Measurements from ENCODE around the gene KCNN1.
"Not testable (repeated sequence)": the region's sequence is repeated elsewhere in the genome, so short reads cannot be mapped to it uniquely, and the experiment has no call there.

Gene KCNN1

GRCh38 chr19:18000915-18001776 lies 34.2 kb downstream of the KCNN1 start:
- H3K27ac Mint-ChIP-seq, result no peak overlapping the region
- no peaks in the 10 kb centered on the region for H3K36me3 Mint-ChIP-seq (ENCODE audit: low read depth)
- H3K9me3 Mint-ChIP-seq, result no peaks in the 10 kb centered on the region
- H3K4me1 Mint-ChIP-seq, result peaks cover 5% of the 10 kb centered on the region
- peak; percentile 64 for DNase-seq
- H3K27me3 Mint-ChIP-seq (ENCODE audit: low read depth, poor library complexity), result peaks cover 39% of the 10 kb centered on the region
- TF ChIP-seq, protein P1, sequence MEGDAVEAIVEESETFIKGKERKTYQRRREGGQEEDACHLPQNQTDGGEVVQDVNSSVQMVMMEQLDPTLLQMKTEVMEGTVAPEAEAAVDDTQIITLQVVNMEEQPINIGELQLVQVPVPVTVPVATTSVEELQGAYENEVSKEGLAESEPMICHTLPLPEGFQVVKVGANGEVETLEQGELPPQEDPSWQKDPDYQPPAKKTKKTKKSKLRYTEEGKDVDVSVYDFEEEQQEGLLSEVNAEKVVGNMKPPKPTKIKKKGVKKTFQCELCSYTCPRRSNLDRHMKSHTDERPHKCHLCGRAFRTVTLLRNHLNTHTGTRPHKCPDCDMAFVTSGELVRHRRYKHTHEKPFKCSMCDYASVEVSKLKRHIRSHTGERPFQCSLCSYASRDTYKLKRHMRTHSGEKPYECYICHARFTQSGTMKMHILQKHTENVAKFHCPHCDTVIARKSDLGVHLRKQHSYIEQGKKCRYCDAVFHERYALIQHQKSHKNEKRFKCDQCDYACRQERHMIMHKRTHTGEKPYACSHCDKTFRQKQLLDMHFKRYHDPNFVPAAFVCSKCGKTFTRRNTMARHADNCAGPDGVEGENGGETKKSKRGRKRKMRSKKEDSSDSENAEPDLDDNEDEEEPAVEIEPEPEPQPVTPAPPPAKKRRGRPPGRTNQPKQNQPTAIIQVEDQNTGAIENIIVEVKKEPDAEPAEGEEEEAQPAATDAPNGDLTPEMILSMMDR (IDR thresholded peaks at IDR 0.05), result no peak
- peak overlapping the region; percentile 81 for H3K4me3 Mint-ChIP-seq

GRCh38 chr19:18001777-18002345 lies 35.0 kb downstream of the KCNN1 start:
- peaks cover 8% of the 10 kb centered on the region for H3K4me1 Mint-ChIP-seq
- H3K9me3 Mint-ChIP-seq, result peaks cover 4% of the 10 kb centered on the region
- peaks cover 3% of the 10 kb centered on the region for H3K36me3 Mint-ChIP-seq (ENCODE audit: low read depth)
- no peak overlapping the region for H3K27ac Mint-ChIP-seq
- DNase-seq, result no peak
- peak overlapping the region; percentile 69 for H3K4me3 Mint-ChIP-seq
- TF ChIP-seq, protein P1 (IDR thresholded peaks at IDR 0.05), result no peak
- H3K27me3 Mint-ChIP-seq (ENCODE audit: low read depth, poor library complexity), result peaks cover 44% of the 10 kb centered on the region

DNA sequence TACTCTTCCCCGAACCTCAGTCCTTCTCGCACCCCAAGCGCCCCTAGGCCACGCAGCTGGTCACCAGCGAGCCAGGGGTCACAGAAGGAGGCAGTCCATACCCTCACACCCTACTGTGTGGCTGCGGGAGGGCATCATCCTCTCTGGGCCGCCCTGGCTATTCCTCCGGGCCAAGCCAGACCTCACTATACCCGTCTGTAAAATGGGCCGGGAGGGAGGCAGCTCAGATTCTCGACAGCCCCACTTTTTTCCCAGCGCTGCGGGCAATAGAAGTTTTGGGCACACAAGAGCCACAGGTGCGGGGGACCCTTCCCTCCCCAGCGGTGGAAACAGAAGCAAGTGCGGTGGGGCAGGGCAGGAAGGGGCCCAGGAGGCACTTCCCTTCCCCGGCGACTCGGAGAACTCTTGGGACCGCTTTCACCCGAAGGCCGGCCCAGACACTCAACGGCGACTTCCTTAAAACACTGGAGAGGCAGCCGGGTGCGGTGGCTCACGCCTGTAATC lies 35.5 kb downstream of the KCNN1 start:
- peaks cover 13% of the 10 kb centered on the region for H3K4me1 Mint-ChIP-seq
- no peak overlapping the region for H3K27ac Mint-ChIP-seq
- H3K36me3 Mint-ChIP-seq (ENCODE audit: low read depth), result peaks cover 5% of the 10 kb centered on the region
- TF ChIP-seq, protein P1 (IDR thresholded peaks at IDR 0.05), result no peak
- H3K27me3 Mint-ChIP-seq (ENCODE audit: low read depth, poor library complexity), result peaks cover 49% of the 10 kb centered on the region
- no peak for DNase-seq
- no peak overlapping the region for H3K4me3 Mint-ChIP-seq
- H3K9me3 Mint-ChIP-seq, result peaks cover 6% of the 10 kb centered on the region

DNA sequence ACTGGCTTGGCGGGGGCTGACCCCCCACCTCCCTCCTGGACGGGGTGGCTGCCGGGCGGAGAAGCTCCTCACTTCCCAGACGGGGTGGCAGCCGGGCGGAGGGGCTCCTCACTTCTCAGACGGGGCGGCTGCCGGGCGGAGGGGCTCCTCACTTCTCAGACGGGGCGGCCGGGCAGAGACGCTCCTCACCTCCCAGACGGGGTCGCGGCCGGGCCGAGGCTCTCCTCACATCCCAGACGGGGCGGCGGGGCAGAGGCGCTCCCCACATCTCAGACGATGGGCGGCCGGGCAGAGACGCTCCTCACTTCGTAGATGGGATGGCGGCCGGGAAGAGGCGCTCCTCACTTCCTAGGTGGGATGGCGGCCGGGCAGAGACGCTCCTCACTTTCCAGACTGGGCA lies 38.8 kb downstream of the KCNN1 start:
- H3K27me3 Mint-ChIP-seq (ENCODE audit: low read depth, poor library complexity), result peaks cover 36% of the 10 kb centered on the region
- H3K36me3 Mint-ChIP-seq (ENCODE audit: low read depth); H3K27ac Mint-ChIP-seq; H3K9me3 Mint-ChIP-seq; H3K4me3 Mint-ChIP-seq; H3K4me1 Mint-ChIP-seq; DNase-seq: not testable (repeated sequence)

DNA sequence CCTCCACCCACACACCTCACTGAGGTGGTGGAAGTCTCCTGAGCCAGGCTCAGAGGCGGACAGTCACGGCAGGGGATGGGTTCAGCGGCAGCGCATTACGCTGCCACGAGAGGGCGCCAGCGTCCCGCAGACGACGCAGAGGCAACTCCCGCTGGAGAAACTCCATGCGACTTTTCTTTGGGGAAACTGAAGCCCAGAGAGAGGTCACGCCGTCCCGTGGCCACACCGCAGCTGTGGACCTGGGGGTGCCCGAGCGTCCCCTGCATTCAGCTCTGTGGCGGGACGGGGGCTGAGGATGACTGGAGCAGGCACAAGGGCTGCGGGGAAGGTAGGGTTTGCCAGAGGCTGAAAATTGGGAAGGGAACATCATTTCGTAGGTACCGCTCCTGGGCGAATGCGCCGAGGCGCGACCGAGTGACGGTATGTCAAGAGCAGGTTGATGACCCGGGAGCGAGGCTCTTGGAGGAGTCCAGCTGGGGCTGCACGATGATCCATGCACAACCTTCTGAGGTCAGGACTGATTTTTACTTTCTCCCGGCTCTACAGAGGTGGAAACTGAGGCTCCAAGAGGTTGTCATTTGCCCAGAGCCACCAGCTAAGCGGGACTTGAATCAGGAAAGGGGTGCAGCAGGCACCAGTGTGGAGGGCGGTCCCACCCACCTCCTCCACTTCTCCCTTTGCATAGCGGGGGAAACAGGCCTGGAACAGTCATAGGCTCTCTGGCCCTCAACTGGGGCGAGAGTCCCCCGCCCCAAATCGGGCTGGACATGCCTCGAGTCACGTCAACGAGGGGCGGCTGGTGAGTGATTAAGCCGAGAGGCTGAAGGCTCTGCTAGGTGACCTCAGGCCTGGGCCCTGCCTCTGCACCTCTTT lies 40.4 kb downstream of the KCNN1 start:
- peak overlapping the region; percentile 85 for H3K4me3 Mint-ChIP-seq
- TF ChIP-seq, protein P1 (IDR thresholded peaks at IDR 0.05), result peak; percentile 97
- peaks cover 7% of the 10 kb centered on the region for H3K4me1 Mint-ChIP-seq
- H3K27ac Mint-ChIP-seq, result no peak overlapping the region
- peaks cover 5% of the 10 kb centered on the region for H3K36me3 Mint-ChIP-seq (ENCODE audit: low read depth)
- peak; percentile 87 for DNase-seq
- peaks cover 28% of the 10 kb centered on the region for H3K27me3 Mint-ChIP-seq (ENCODE audit: low read depth, poor library complexity)
- peaks cover 6% of the 10 kb centered on the region for H3K9me3 Mint-ChIP-seq

All from nephron progenitor cell (in vitro differentiated cells).